GM21367 (cell line): ENCODE measurements around the gene NUMB.
"Not testable (repeated sequence)": the region's sequence is repeated elsewhere in the genome, so short reads cannot be mapped to it uniquely, and the experiment has no call there.

Experiments used
- ATAC-seq: cut with Tn5 transposase; IDR thresholded peaks from one replicate; pipeline ENCODE4 v1.9.1; 2021; ENCODE audit not compliant: unreplicated experiment

NUMB gene

GRCh38 chr14:73423092-73423491 is 35.3 kb downstream of the NUMB start:
- ATAC-seq = not testable (repeated sequence)

GRCh38 chr14:73422515-73422914 is 35.8 kb downstream of the NUMB start:
- no peak for ATAC-seq

GRCh38 chr14:73418227-73418626 is 40.1 kb downstream of the NUMB start:
- ATAC-seq = no peak

GRCh38 chr14:73406248-73406647 is 52.1 kb downstream of the NUMB start:
- ATAC-seq = not testable (repeated sequence)

DNA sequence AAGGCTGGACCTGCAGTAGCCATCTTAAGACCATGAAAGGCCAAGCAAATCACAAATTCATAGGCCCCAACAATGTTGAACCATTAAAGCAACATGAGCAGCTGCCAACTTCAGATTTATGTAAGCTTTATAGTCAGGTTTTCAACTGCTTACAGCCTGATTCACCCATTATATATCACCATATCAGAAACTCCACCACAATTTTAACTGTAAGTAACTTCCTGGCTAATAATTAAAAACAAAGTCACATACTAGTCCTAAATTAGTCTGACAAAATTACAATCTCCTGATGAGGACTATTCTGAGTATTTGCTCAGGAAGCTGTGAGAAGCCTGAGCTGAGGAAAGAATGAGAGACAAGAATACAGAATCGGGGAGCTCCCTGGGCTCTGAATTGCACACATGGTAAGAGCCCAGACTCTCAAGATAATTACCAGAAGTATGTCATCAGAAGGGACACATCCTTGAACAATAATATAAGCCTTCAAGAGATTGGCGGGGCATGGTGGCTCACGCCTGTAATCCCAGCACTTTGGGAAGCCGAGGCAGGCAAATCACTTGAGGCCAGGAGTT is 55.1 kb downstream of the NUMB start:
- no peak for ATAC-seq

DNA sequence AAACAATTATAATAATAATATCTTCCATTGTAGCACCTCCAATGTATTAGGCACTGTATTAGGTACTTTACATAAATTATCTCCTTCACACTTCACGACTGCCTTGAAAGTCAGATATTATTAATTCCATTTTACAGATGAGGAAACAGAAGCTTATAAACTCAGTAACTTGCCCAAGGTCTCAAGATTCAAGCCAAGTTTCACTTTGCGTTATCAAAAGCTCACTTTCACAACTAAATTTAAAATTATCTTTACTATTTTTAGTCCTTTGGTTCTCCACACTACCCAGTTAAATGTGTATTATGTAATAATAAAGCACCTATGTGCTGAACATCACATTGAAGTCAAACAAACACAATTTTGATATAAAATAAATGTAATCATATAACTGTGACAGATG is 55.8 kb downstream of the NUMB start:
- no peak for ATAC-seq

DNA sequence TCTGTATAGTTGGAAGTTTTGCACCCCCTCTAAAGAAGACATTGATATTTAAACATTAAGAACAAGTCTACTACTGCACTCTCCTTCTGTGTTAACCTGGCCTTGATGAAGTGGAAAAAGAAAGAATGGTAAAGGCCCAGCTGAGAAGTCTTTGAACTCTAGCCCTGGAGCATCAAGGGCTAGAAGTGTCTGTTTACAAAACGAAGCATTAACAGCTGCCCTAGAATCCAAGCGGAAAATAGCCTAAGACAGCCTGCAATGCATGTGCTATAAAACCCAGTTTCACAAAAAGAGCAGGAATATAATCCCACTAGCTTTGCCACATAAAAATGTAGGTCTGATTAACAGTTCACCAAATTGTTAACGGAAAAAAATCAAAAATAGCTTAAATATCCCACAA is 60.5 kb downstream of the NUMB start:
- ATAC-seq = no peak

- ATAC-seq = no peak
These were observed 64.0 kb downstream of the NUMB start for GRCh38 chr14:73394317-73394716.

DNA sequence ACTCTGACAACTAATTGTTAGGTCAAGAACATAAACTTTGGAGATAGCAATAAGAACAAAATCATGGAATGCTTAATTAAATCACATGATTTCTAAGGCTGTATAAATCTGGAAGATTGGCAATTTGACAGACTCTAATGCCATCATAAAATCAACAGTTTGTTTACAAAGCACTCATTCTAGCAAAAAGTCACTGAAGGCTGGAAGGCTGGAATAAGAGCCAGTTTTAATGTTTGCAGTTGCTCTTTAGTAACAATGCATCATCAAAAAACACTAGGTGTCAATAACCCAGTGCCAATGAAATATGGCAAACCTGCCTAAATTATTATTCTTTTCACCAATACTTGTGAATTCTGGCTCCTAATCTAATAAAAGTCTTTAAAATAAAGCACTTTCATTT is 65.0 kb downstream of the NUMB start:
- ATAC-seq = no peak

DNA sequence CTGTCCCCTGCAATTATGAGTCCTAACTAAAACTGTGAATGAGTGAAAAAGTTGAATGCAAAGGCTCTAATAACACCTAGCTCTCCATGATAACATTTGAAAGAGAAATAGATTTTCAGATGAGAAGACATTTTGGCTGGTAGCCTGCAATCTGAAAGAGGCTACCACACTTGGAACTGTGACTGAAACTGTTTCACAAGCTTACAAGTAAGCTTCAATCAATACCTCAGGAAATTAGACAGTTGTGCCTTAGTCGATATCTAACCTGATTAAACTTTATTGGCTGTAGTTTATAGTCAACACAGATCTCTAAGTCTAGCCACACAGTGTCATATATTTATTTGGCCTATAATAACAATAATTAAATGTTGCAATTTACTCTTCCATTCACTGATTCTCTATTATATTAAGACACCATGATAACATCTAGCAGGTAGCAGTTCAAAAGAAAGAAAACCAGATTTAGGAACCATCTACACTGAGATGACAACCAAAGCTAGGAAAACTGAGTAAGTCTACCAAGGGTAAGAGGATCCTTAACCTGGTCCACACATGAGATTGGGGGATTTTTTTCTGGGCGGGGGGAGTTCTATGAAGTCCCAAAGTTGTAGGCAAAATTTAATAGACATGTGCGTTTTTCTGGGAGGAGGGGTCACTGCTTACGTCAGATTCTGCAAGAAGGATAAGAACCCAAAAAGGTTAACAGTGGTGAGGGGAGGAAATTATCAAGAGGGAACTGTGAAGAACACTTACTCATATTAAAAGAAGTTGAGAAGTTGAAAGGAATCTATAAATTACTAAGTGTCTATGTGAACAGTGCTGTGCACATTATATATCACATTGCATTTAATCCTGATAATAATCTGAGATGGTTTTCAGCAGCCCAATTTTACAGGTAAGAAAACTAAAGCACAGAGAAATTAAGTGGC is 65.8 kb downstream of the NUMB start:
- ATAC-seq = no peak

DNA sequence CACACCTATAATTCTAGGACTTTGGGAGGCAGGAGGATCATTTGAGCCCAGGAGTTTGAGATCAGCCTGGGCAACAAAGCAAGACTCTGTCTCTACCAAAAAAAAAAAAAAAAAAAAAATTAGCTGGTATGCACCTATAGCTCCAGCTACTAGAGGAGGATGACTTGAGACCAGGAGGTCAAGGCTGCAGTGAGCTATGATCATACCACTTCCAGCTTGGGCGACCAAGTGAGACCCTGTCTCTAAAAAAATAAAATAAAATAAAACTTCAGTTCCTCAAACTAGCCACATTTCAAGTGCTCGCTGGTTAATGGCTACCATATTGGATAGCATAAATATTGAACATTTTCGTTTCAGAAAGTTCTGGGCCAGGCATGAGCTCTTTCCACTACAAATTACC is 70.5 kb downstream of the NUMB start:
- not testable (repeated sequence) for ATAC-seq

DNA sequence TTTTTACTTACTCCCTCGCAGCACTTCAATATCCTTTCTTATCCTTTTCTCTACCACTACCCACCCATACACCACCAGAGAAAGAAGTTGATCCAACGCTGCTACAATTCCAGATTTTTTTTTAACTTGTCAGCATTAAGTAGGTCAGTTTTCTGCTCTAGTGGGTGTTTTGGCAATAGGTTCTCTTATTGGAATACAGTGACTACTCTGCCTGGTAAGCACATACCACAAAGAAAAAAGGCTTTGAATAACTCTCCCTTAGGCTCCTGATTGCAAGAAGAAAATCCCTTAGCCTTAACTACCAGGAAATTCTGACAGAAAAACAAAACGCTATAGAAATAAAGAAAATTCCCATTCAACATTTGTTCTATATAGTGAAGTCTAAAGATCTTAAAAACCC is 72.0 kb downstream of the NUMB start:
- no peak for ATAC-seq

DNA sequence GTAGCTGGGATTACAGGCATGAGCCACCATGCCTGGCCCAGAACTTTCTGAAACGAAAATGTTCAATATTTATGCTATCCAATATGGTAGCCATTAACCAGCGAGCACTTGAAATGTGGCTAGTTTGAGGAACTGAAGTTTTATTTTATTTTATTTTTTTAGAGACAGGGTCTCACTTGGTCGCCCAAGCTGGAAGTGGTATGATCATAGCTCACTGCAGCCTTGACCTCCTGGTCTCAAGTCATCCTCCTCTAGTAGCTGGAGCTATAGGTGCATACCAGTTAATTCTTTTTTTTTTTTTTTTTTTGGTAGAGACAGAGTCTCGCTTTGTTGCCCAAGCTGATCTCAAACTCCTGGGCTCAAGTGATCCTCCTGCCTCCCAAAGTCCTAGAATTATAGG is 73.3 kb downstream of the NUMB start:
- ATAC-seq = not testable (repeated sequence)

DNA sequence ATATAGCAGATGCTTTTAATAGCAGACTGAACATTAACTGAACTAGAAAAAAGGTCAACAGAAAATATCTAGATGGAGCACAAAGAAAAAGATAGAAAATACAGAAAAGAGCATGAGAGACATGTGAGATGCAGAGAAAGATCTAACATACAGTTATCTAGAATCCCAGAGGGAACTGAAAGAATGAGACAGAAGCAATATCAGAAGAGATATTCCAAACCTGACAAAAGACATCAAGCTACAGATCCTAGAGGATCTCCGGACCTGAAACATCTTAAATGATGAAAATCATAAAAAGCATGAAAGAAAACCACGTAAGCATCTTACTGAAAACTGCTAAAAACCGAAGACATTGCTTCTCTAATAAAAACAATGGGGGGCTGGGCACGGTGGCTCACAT is 75.0 kb downstream of the NUMB start:
- ATAC-seq = no peak

GRCh38 chr14:73381380-73382013 is 76.8 kb downstream of the NUMB start:
- no peak for ATAC-seq

- no peak for ATAC-seq
These were observed 81.8 kb downstream of the NUMB start for GRCh38 chr14:73376585-73376984.

GRCh38 chr14:73375861-73376260 is 82.5 kb downstream of the NUMB start:
- ATAC-seq = no peak

GRCh38 chr14:73374218-73374617 is 84.1 kb downstream of the NUMB start:
- ATAC-seq = no peak

- ATAC-seq = no peak
These were observed 85.8 kb downstream of the NUMB start for GRCh38 chr14:73372529-73372928.

GRCh38 chr14:73370561-73370960 is 87.8 kb downstream of the NUMB start:
- no peak for ATAC-seq

GRCh38 chr14:73369428-73369827 is 88.9 kb downstream of the NUMB start:
- no peak for ATAC-seq

GRCh38 chr14:73368616-73369015 is 89.7 kb downstream of the NUMB start:
- no peak for ATAC-seq
